Measurements from ENCODE around the gene CAMK1D.

DNA sequence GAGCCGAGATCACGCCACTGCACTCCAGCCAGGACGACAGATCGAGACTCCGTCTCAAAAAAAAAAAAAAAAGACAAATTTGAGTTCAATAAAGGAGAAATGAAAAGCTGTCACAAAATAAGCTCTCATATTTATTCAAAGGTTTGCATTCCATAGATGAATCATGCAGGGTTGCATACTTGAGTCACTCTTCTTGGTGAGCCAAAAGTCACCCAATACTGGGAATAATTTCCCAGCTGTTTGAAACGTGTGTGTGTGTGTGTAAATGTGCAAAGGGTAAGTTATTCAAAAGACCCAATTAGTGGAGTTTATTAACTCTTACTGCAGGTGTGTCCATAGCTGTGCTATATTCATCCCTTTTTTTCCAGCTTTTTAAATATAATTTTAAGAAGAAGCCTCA is 354.5 kb downstream of the CAMK1D start:
- TF ChIP-seq ZFP3 (CRISPR knock-in tag; IDR thresholded peaks at IDR 0.05), result no peak
- TF ChIP-seq, protein P1, sequence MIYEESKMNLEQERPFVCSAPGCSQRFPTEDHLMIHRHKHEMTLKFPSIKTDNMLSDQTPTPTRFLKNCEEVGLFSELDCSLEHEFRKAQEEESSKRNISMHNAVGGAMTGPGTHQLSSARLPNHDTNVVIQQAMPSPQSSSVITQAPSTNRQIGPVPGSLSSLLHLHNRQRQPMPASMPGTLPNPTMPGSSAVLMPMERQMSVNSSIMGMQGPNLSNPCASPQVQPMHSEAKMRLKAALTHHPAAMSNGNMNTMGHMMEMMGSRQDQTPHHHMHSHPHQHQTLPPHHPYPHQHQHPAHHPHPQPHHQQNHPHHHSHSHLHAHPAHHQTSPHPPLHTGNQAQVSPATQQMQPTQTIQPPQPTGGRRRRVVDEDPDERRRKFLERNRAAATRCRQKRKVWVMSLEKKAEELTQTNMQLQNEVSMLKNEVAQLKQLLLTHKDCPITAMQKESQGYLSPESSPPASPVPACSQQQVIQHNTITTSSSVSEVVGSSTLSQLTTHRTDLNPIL (CRISPR knock-in tag; IDR thresholded peaks at IDR 0.05; ENCODE audit: low read depth), result no peak
- TF ChIP-seq, protein P2, sequence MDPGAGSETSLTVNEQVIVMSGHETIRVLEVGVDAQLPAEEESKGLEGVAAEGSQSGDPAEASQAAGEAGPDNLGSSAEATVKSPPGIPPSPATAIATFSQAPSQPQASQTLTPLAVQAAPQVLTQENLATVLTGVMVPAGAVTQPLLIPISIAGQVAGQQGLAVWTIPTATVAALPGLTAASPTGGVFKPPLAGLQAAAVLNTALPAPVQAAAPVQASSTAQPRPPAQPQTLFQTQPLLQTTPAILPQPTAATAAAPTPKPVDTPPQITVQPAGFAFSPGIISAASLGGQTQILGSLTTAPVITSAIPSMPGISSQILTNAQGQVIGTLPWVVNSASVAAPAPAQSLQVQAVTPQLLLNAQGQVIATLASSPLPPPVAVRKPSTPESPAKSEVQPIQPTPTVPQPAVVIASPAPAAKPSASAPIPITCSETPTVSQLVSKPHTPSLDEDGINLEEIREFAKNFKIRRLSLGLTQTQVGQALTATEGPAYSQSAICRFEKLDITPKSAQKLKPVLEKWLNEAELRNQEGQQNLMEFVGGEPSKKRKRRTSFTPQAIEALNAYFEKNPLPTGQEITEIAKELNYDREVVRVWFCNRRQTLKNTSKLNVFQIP (CRISPR knock-in tag; IDR thresholded peaks at IDR 0.05; ENCODE audit: borderline replicate concordance, low read depth), result no peak
- TF ChIP-seq, protein P3, sequence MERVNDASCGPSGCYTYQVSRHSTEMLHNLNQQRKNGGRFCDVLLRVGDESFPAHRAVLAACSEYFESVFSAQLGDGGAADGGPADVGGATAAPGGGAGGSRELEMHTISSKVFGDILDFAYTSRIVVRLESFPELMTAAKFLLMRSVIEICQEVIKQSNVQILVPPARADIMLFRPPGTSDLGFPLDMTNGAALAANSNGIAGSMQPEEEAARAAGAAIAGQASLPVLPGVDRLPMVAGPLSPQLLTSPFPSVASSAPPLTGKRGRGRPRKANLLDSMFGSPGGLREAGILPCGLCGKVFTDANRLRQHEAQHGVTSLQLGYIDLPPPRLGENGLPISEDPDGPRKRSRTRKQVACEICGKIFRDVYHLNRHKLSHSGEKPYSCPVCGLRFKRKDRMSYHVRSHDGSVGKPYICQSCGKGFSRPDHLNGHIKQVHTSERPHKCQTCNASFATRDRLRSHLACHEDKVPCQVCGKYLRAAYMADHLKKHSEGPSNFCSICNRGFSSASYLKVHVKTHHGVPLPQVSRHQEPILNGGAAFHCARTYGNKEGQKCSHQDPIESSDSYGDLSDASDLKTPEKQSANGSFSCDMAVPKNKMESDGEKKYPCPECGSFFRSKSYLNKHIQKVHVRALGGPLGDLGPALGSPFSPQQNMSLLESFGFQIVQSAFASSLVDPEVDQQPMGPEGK (CRISPR knock-in tag; IDR thresholded peaks at IDR 0.05; ENCODE audit: borderline replicate concordance), result no peak
- TF ChIP-seq ZNF565 (CRISPR knock-in tag; conservative IDR thresholded peaks at IDR 0.05; ENCODE audit: low read depth), result no peak
- no peak for TF ChIP-seq ESRRG (CRISPR knock-in tag; IDR thresholded peaks at IDR 0.05)
- TF ChIP-seq OSR1 (CRISPR knock-in tag; IDR thresholded peaks at IDR 0.05), result no peak
- TF ChIP-seq, protein P4, sequence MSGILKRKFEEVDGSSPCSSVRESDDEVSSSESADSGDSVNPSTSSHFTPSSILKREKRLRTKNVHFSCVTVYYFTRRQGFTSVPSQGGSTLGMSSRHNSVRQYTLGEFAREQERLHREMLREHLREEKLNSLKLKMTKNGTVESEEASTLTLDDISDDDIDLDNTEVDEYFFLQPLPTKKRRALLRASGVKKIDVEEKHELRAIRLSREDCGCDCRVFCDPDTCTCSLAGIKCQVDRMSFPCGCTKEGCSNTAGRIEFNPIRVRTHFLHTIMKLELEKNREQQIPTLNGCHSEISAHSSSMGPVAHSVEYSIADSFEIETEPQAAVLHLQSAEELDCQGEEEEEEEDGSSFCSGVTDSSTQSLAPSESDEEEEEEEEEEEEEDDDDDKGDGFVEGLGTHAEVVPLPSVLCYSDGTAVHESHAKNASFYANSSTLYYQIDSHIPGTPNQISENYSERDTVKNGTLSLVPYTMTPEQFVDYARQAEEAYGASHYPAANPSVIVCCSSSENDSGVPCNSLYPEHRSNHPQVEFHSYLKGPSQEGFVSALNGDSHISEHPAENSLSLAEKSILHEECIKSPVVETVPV (CRISPR knock-in tag; IDR thresholded peaks at IDR 0.05), result no peak
- no peak for TF ChIP-seq ZFP30 (CRISPR knock-in tag; IDR thresholded peaks at IDR 0.05)
- TF ChIP-seq BACH2 (CRISPR knock-in tag; IDR thresholded peaks at IDR 0.05; ENCODE audit: borderline replicate concordance), result no peak
- TF ChIP-seq, protein P5, sequence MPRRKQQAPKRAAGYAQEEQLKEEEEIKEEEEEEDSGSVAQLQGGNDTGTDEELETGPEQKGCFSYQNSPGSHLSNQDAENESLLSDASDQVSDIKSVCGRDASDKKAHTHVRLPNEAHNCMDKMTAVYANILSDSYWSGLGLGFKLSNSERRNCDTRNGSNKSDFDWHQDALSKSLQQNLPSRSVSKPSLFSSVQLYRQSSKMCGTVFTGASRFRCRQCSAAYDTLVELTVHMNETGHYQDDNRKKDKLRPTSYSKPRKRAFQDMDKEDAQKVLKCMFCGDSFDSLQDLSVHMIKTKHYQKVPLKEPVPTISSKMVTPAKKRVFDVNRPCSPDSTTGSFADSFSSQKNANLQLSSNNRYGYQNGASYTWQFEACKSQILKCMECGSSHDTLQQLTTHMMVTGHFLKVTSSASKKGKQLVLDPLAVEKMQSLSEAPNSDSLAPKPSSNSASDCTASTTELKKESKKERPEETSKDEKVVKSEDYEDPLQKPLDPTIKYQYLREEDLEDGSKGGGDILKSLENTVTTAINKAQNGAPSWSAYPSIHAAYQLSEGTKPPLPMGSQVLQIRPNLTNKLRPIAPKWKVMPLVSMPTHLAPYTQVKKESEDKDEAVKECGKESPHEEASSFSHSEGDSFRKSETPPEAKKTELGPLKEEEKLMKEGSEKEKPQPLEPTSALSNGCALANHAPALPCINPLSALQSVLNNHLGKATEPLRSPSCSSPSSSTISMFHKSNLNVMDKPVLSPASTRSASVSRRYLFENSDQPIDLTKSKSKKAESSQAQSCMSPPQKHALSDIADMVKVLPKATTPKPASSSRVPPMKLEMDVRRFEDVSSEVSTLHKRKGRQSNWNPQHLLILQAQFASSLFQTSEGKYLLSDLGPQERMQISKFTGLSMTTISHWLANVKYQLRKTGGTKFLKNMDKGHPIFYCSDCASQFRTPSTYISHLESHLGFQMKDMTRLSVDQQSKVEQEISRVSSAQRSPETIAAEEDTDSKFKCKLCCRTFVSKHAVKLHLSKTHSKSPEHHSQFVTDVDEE (CRISPR knock-in tag; IDR thresholded peaks at IDR 0.05), result no peak
- TF ChIP-seq ARNTL (CRISPR knock-in tag; IDR thresholded peaks at IDR 0.05; ENCODE audit: borderline replicate concordance, low read depth), result no peak
- no peak for TF ChIP-seq RARB (CRISPR knock-in tag; IDR thresholded peaks at IDR 0.05)

Measured in SK-N-SH treated with all-trans-retinoic acid at 6 μM for 48 hours (cell line).